K562 (cell line): ENCODE results near the gene WWP2. TPM values are rescaled to one million over a fixed set of nuclear protein-coding genes. Genes with fewer than 3 reads are reported as not detected.

ENCODE experiments used
- ATAC-seq: fragments of 200-7000 bp; cut with Tn5 transposase; 3 replicates; pipeline ENCODE4 v1.9.1; 2020; ENCODE audit warnings: moderate library complexity
- BruUV-seq: library from RNA; stranded (reverse); fragments of 400-500 nt; replicated peaks from 2 replicates; lab custom pipeline; 2021; lab: Mats Ljungman, UMichigan
- CTCF ChIA-PET: fragments of 300-600 bp; formaldehyde crosslinking; extraction: SDS; loops from one replicate; lab custom pipeline; 2021; ENCODE audit warnings: low intra/inter-chr PET ratio; lab: Yijun Ruan, JAX
- POLR2A ChIA-PET: fragments of 300-600, 350-650 bp; sonication (Branson Sonifier 250); formaldehyde crosslinking; extraction: SDS; loops from one replicate; lab custom pipeline; 2021; ENCODE audit warnings: antibody characterized with exemption, inconsistent platforms; lab: Yijun Ruan, JAX
- DNase-seq, 4 experiments: peaks; one replicate each; pipeline versions ENCODE4 v3.0.0 to v3.0.0-alpha.2; 2011 to 2018; ENCODE audit warnings: low spot score in 3 of 4, mixed read lengths in 3 of 4; ENCODE audit errors: extremely low read depth in 1 of 4
- FAIRE-seq: peaks from 2 replicates; lab custom pipeline; 2011; peaks lifted over from hg19 to GRCh38; lab: Jason Lieb, UNC
- H2AFZ ChIP-seq: 2 replicates; pipeline ENCODE4 v1.6.0; 2011; ENCODE audit warnings: low read depth, low read length, control low read depth, inconsistent platforms
- H3K27ac ChIP-seq: fragments of 200-600 bp; 3 replicates; pipeline ENCODE4 v1.8.0; 2011; ENCODE audit warnings: low read depth, mild to moderate bottlenecking, control low read depth, inconsistent platforms, low read length, moderate library complexity, mixed read lengths; ENCODE audit errors: extremely low read depth
- H3K27me3 ChIP-seq, 2 experiments: fragments of 300-600 bp in 1 of 2; 2 replicates in 1 of 2; 3 replicates in 1 of 2; pipeline versions ENCODE4 v1.6.0 to v1.8.0; 2011; ENCODE audit warnings: inconsistent platforms in 2 of 2, low read length in 2 of 2, mild to moderate bottlenecking in 1 of 2, mixed read lengths in 1 of 2, moderate library complexity in 1 of 2; ENCODE audit not compliant: control insufficient read depth in 2 of 2, insufficient read depth in 2 of 2
- H3K36me3 ChIP-seq: fragments of 300-600 bp; 3 replicates; pipeline ENCODE4 v1.8.0; 2011; ENCODE audit warnings: mild to moderate bottlenecking, low read length, inconsistent platforms; ENCODE audit not compliant: control insufficient read depth, insufficient read depth
- H3K4me1 ChIP-seq, 2 experiments: fragments of 200-600 bp in 1 of 2; replicated peaks in 1 of 2; 2 replicates in 1 of 2; 3 replicates in 1 of 2; pipeline versions ENCODE4 v1.5.1 to v1.8.0; 2011; ENCODE audit warnings: inconsistent platforms in 2 of 2, low read length in 2 of 2, mild to moderate bottlenecking in 1 of 2, mixed read lengths in 1 of 2, moderate library complexity in 1 of 2; ENCODE audit not compliant: control insufficient read depth in 2 of 2, insufficient read depth in 2 of 2
- H3K4me2 ChIP-seq: 2 replicates; pipeline ENCODE4 v1.6.1; 2011; ENCODE audit warnings: low read length, control low read depth, inconsistent platforms, mixed read lengths; ENCODE audit not compliant: insufficient read depth
- H3K4me3 ChIP-seq: fragments of 200-600 bp; sonication (generic), shearing (Covaris generic); 2 replicates; pipeline ENCODE4 v1.5.1; 2016; ENCODE audit warnings: control low read depth, inconsistent platforms
- H3K79me2 ChIP-seq: fragments of 200-600 bp; 3 replicates; pipeline ENCODE4 v1.8.0; 2011; ENCODE audit warnings: low read length, inconsistent platforms; ENCODE audit not compliant: control insufficient read depth, insufficient read depth
- H3K9ac ChIP-seq, 2 experiments: 2 replicates each; pipeline versions ENCODE4 v1.6.0 to v1.6.1; 2011; ENCODE audit warnings: low read depth in 2 of 2, low read length in 2 of 2, control low read depth in 1 of 2, inconsistent platforms in 1 of 2, mild to moderate bottlenecking in 1 of 2, mixed read lengths in 1 of 2; ENCODE audit not compliant: insufficient read depth in 1 of 2
- H3K9me1 ChIP-seq: one replicate; pipeline ENCODE4 v1.6.0; 2011; ENCODE audit warnings: inconsistent platforms, mild to moderate bottlenecking, low read length, moderate library complexity; ENCODE audit not compliant: control insufficient read depth, insufficient read depth
- H3K9me3 ChIP-seq: replicated peaks from 2 replicates; pipeline ENCODE4 v1.5.1; 2011; ENCODE audit warnings: low read depth, low read length, inconsistent platforms; ENCODE audit not compliant: control insufficient read depth, insufficient read depth
- H4K20me1 ChIP-seq: replicated peaks from 2 replicates; pipeline ENCODE4 v1.6.1; 2011; ENCODE audit warnings: low read length, inconsistent platforms, mixed read lengths; ENCODE audit not compliant: control insufficient read depth, insufficient read depth
- HMGXB4 ChIP-seq: sonication (generic); formaldehyde crosslinking; IDR thresholded peaks from 2 replicates; pipeline ENCODE4 v1.8.1; 2023; ENCODE audit warnings: mild to moderate bottlenecking, missing genetic modification reagents
- WGBS: fragments of 100-300 bp; shearing (Covaris generic); methylation state at CpG from one replicate; pipeline ENCODE4 v1.1.6; 2016; ENCODE audit warnings: low coverage, mixed read lengths; ENCODE audit not compliant: insufficient coverage; ENCODE audit errors: missing lambda C conversion rate; 5-methylcytosine and 5-hydroxymethylcytosine counted together
- in situ Hi-C: fragments of 300-500 bp; cut with MboI; formaldehyde crosslinking; loops from 4 replicates; pipeline ENCODE4 v1.15.0; 2018; ENCODE audit warnings: inconsistent platforms, mixed read lengths
- intact Hi-C: fragments of 100-400 bp; cut with micrococcal nuclease; formaldehyde crosslinking; loops from 2 replicates; pipeline ENCODE4 v1.14.2; 2022
- polyA plus RNA-seq, 8 experiments: library from polyadenylated mRNA; depleted of rRNA in 4 of 8; stranded (reverse) in 5 of 8; unstranded in 3 of 8; fragments of >200 nt; fragmentation: Nextera tagmentation in 2 of 8; fragmentation: Illumina TruSeq in 1 of 8; extraction: Ambion mirVana in 2 of 8; extraction: Trizol in 1 of 8; gene quantifications; 2 replicates each; pipeline versions ENCODE4 v1.2.1 to v1.2.3, GENCODE V29; 2011 to 2014; ENCODE audit warnings: inconsistent platforms in 1 of 8, missing spikeins in 1 of 8
- total RNA-seq, 7 experiments: library from RNA; depleted of rRNA in 6 of 7; stranded (reverse); fragments of >200 nt in 6 of 7; fragmentation: Illumina TruSeq in 2 of 7; extraction: Trizol in 2 of 7; gene quantifications; 2 replicates each; pipeline versions ENCODE4 v1.2.1 to v1.2.3, GENCODE V29; 2011 to 2021; ENCODE audit warnings: low replicate concordance in 1 of 7

WWP2 gene
- total and polyA plus RNA-seq, 9 of the 15 experiments (the other 6 are each of a cell fraction or from before 2014, with no cell fraction given) = 1.9 to 34.4 (median 14.6) TPM

- Histone ChIP-seq H3K4me3 (no peak overlapping the region), H3K79me2 (no peaks in the 10 kb centered on the region), H4K20me1 (no peaks in the 10 kb centered on the region; the same call in 1 of the 2 replicates), H3K4me1 (no peaks in the 10 kb centered on the region), H3K27ac (no peak overlapping the region), H3K27me3 (no peaks in the 10 kb centered on the region), H3K9me3 (no peaks in the 10 kb centered on the region), H3K9me1 (no peaks in the 10 kb centered on the region), H2AFZ (no peak overlapping the region), H3K4me2 (no peak overlapping the region), H3K36me3 (no peaks in the 10 kb centered on the region; the same call in 2 of the 3 replicates), H3K9ac (0 out of 4 replicates have a peak overlapping the region, but pooled peaks of 1 of the 2 experiments have one; percentile 12)
- intact Hi-C loops (no loop called here), in situ Hi-C loops (no loop called here)
- ATAC-seq (no peak), FAIRE-seq (peak; percentile 42), DNase-seq (no peak)
- ChIA-PET CTCF (no interaction called here), POLR2A (interaction anchor here (1.5 kb wide), 1 partner anchor 8 kb away, joined by 3 read pairs; no protein-coding TSS in a partner anchor)
- no TSS peak for BruUV-seq
- TF ChIP-seq HMGXB4 (CRISPR knock-in tag) = no peak
- 66% methylated on average over 7 of the region's 7 CpGs for WGBS
Observed at GRCh38 chr16:69833357-69834282, 71.5 kb downstream of the WWP2 start.
